CD14-positive monocyte (primary cell): ENCODE measurements around the gene SGCG. TPM values are rescaled to one million over a fixed set of nuclear protein-coding genes. Genes with fewer than 3 reads are reported as not detected.

Experiments
- DNase-seq, 3 donors: peaks; one replicate each; pipeline ENCODE4 v3.0.0-alpha.2; 2011 to 2022
- H2AFZ ChIP-seq: 2 replicates; pipeline ENCODE4 v1.6.0; 2012; ENCODE audit warnings: mild to moderate bottlenecking, low read depth, low read length, inconsistent platforms; ENCODE audit not compliant: insufficient read depth, poor library complexity, severe bottlenecking
- H3K27ac ChIP-seq, 2 donors: 1 replicate in 1 of 2; 2 replicates in 1 of 2; pipeline ENCODE4 v1.5.1; 2012 to 2013; ENCODE audit warnings: low read length in 2 of 2, control low read depth in 1 of 2, inconsistent platforms in 1 of 2, low read depth in 1 of 2, mild to moderate bottlenecking in 1 of 2
- H3K27me3 ChIP-seq, 2 donors: one replicate each; pipeline versions ENCODE4 v1.6.0 to v1.6.1; 2011 to 2013; ENCODE audit warnings: low read length in 2 of 2; ENCODE audit not compliant: control insufficient read depth in 2 of 2, insufficient read depth in 2 of 2
- H3K36me3 ChIP-seq, 2 donors: replicated peaks in 1 of 2; 1 replicate in 1 of 2; 2 replicates in 1 of 2; pipeline versions ENCODE4 v1.5.1 to v1.6.1; 2012 to 2013; ENCODE audit warnings: low read length in 2 of 2, control low read depth in 1 of 2, inconsistent platforms in 1 of 2, mild to moderate bottlenecking in 1 of 2; ENCODE audit not compliant: insufficient read depth in 2 of 2, control insufficient read depth in 1 of 2
- H3K4me1 ChIP-seq, 2 donors: 1 replicate in 1 of 2; 2 replicates in 1 of 2; pipeline versions ENCODE4 v1.5.1 to v1.6.1; 2012 to 2013; ENCODE audit warnings: low read length in 2 of 2, control low read depth in 1 of 2, inconsistent platforms in 1 of 2, mild to moderate bottlenecking in 1 of 2, moderate library complexity in 1 of 2; ENCODE audit not compliant: insufficient read depth in 2 of 2, control insufficient read depth in 1 of 2
- H3K4me2 ChIP-seq: replicated peaks from 2 replicates; pipeline ENCODE3; 2012; ENCODE audit warnings: low read length, moderate library complexity, mild to moderate bottlenecking; ENCODE audit not compliant: poor library complexity, severe bottlenecking; ENCODE audit errors: extremely low read depth
- H3K4me3 ChIP-seq, 3 experiments: fragments of 200-600 bp in 1 of 3; sonication (generic) in 1 of 3; replicated peaks in 1 of 3; 1 replicate in 2 of 3; 2 replicates in 1 of 3; pipeline ENCODE4 v1.5.1; 2011 to 2013; ENCODE audit warnings: low read length in 3 of 3, mild to moderate bottlenecking in 3 of 3, control low read depth in 2 of 3, low read depth in 2 of 3, inconsistent platforms in 1 of 3, moderate library complexity in 1 of 3
- H3K79me2 ChIP-seq: 2 replicates; pipeline ENCODE4 v1.6.0; 2012; ENCODE audit warnings: mild to moderate bottlenecking, control low read depth, inconsistent platforms, low read length, moderate library complexity; ENCODE audit not compliant: insufficient read depth
- H3K9ac ChIP-seq: 2 replicates; pipeline ENCODE4 v1.6.0; 2017; ENCODE audit warnings: low read length, mild to moderate bottlenecking; ENCODE audit not compliant: insufficient read depth, poor library complexity, severe bottlenecking
- H3K9me3 ChIP-seq, 2 donors: replicated peaks in 1 of 2; 1 replicate in 1 of 2; 2 replicates in 1 of 2; pipeline versions ENCODE4 v1.5.1 to v1.6.1; 2012 to 2013; ENCODE audit warnings: low read length in 2 of 2, control low read depth in 1 of 2; ENCODE audit not compliant: control insufficient read depth in 1 of 2, insufficient read depth in 1 of 2
- H4K20me1 ChIP-seq: 2 replicates; pipeline ENCODE4 v1.6.0; 2012; ENCODE audit warnings: mild to moderate bottlenecking, low read length, control low read depth, moderate library complexity; ENCODE audit not compliant: insufficient read depth
- H3K27ac Mint-ChIP-seq, 7 donors: one replicate each; pipeline ENCODE4 v1.8.0; 2020; ENCODE audit warnings: mild to moderate bottlenecking in 7 of 7, mixed read lengths in 7 of 7, moderate library complexity in 6 of 7, inconsistent platforms in 2 of 7
- H3K27me3 Mint-ChIP-seq, 3 donors: one replicate each; pipeline ENCODE4 v1.8.0; 2021 to 2022; ENCODE audit warnings: low read depth in 3 of 3, mild to moderate bottlenecking in 3 of 3, mixed read lengths in 3 of 3, moderate library complexity in 3 of 3, inconsistent platforms in 1 of 3
- H3K36me3 Mint-ChIP-seq, 2 donors: one replicate each; pipeline ENCODE4 v1.8.0; 2020; ENCODE audit warnings: mixed read lengths in 2 of 2, inconsistent platforms in 1 of 2, mild to moderate bottlenecking in 1 of 2
- H3K4me1 Mint-ChIP-seq: one replicate; pipeline ENCODE4 v1.8.0; 2020; ENCODE audit warnings: mild to moderate bottlenecking, mixed read lengths
- H3K4me3 Mint-ChIP-seq, 2 donors: one replicate each; pipeline ENCODE4 v1.8.0; 2020; ENCODE audit warnings: mild to moderate bottlenecking in 2 of 2, mixed read lengths in 2 of 2, moderate library complexity in 1 of 2
- H3K9me3 Mint-ChIP-seq, 7 donors: one replicate each; pipeline ENCODE4 v1.8.0; 2020 to 2022; ENCODE audit warnings: mixed read lengths in 7 of 7, mild to moderate bottlenecking in 6 of 7, moderate library complexity in 6 of 7, inconsistent platforms in 2 of 7
- WGBS: methylation state at CpG from one replicate; pipeline ENCODE4 v1.1.5; 2013; ENCODE audit warnings: missing lambda C conversion rate; ENCODE audit not compliant: insufficient coverage; 5-methylcytosine and 5-hydroxymethylcytosine counted together
- intact Hi-C, 2 donors: fragments of 100-400 bp; cut with micrococcal nuclease; formaldehyde crosslinking; loops; one replicate each; pipeline versions ENCODE4 v1.15.0 to v1.15.1; 2023
- polyA plus RNA-seq, 3 donors: library from polyadenylated mRNA; depleted of rRNA in 1 of 3; unstranded in 2 of 3; stranded (reverse) in 1 of 3; fragments of 300-500 nt in 2 of 3; fragments of >200 nt in 1 of 3; fragmentation: Illumina TruSeq in 2 of 3; gene quantifications; 1 replicate in 2 of 3; 2 replicates in 1 of 3; pipeline ENCODE4 v1.2.3, GENCODE V29; 2012 to 2021
- TF ChIP-seq, protein P1 (sequence below): fragments of 200-600 bp; IDR thresholded peaks from one replicate; pipeline ENCODE4 v1.8.0; 2022; ENCODE audit warnings: antibody characterized with exemption, mild to moderate bottlenecking

The SGCG gene
- polyA plus RNA-seq, 3 donors = not detected

DNA sequence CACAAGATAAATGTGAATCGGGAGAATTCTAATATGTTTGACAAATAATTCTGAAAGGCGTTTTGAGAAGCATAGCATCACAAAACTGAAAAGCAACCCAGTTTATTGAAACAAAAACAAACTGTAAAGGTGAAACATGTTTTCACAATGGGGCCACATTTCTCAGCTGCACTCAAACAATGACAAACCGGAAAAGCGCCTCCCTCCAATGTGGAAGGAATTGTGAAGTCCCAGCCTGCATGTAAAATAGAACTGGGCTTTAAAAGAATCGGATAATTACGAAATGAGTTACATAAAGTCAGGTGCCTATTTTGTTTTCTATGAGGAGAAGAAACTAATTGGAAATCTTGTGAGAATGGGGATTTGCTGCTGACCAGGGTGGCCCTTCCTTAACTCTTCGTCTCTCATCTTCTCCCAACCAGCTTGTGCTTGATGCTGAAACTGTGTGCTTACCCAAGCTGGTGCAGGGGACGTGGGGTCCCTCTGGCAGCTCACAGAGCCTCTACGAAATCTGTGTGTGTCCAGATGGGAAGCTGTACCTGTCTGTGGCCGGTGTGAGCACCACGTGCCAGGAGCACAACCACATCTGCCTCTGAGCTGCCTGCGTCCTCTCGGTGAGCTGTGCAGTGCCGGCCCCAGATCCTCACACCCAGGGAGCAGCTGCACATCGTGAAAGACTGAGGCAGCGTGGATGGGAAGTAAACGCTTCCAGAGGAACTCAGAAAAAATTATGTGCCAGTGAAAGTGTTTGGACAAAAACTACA, 143.3 kb downstream of the SGCG start:
- Mint-ChIP-seq H3K27me3 (peaks cover 0 to 3% (median 1%) of the 10 kb centered on the region in 3 donors), H3K36me3 (no peaks in the 10 kb centered on the region), H3K4me3 (no peak overlapping the region), H3K27ac (peak overlapping the region in 1 of 7 donors; percentile 27), H3K4me1 (peaks cover 5% of the 10 kb centered on the region), H3K9me3 (peaks cover 0 to 3% (median 0%) of the 10 kb centered on the region in 7 donors)
- no peak for DNase-seq
- Histone ChIP-seq H3K27ac (no peak overlapping the region), H3K27me3 (no peaks in the 10 kb centered on the region), H3K4me2 (no peak overlapping the region), H3K36me3 (no peaks in the 10 kb centered on the region), H3K4me3 (no peak overlapping the region), H3K9ac (no peak overlapping the region), H3K79me2 (no peaks in the 10 kb centered on the region), H2AFZ (no peak overlapping the region), H4K20me1 (no peaks in the 10 kb centered on the region), H3K4me1 (peaks cover 0 to 2% of the 10 kb centered on the region in 2 donors), H3K9me3 (no peaks in the 10 kb centered on the region)
- 67% methylated on average over 12 of the region's 17 CpGs for WGBS
- intact Hi-C loops = no loop called here
- TF ChIP-seq, protein P1, sequence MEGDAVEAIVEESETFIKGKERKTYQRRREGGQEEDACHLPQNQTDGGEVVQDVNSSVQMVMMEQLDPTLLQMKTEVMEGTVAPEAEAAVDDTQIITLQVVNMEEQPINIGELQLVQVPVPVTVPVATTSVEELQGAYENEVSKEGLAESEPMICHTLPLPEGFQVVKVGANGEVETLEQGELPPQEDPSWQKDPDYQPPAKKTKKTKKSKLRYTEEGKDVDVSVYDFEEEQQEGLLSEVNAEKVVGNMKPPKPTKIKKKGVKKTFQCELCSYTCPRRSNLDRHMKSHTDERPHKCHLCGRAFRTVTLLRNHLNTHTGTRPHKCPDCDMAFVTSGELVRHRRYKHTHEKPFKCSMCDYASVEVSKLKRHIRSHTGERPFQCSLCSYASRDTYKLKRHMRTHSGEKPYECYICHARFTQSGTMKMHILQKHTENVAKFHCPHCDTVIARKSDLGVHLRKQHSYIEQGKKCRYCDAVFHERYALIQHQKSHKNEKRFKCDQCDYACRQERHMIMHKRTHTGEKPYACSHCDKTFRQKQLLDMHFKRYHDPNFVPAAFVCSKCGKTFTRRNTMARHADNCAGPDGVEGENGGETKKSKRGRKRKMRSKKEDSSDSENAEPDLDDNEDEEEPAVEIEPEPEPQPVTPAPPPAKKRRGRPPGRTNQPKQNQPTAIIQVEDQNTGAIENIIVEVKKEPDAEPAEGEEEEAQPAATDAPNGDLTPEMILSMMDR = no peak

GRCh38 chr13:23325191-23325590, 144.4 kb downstream of the SGCG start:
- intact Hi-C loops = no loop called here
- Histone ChIP-seq H3K27me3 (no peaks in the 10 kb centered on the region), H3K79me2 (no peaks in the 10 kb centered on the region), H4K20me1 (no peaks in the 10 kb centered on the region), H3K9me3 (no peaks in the 10 kb centered on the region), H3K4me2 (no peak overlapping the region), H3K4me3 (no peak overlapping the region), H3K9ac (no peak overlapping the region), H3K4me1 (no peaks in the 10 kb centered on the region), H2AFZ (no peak overlapping the region), H3K36me3 (no peaks in the 10 kb centered on the region), H3K27ac (no peak overlapping the region)
- H3K4me3 Mint-ChIP-seq = no peak overlapping the region
- H3K36me3 Mint-ChIP-seq = no peaks in the 10 kb centered on the region
- no peaks in the 10 kb centered on the region for H3K4me1 Mint-ChIP-seq
- peaks cover 0 to 3% (median 1%) of the 10 kb centered on the region in 3 donors for H3K27me3 Mint-ChIP-seq
- no peak overlapping the region for H3K27ac Mint-ChIP-seq
- peaks cover 0 to 3% (median 0%) of the 10 kb centered on the region in 7 donors for H3K9me3 Mint-ChIP-seq
- no CpG with 5 or more reads among the region's 2 CpGs for WGBS
- TF ChIP-seq, protein P1 = no peak
- DNase-seq = no peak
